Measurements from ENCODE around the gene MPND. TPM values are rescaled to one million over a fixed set of nuclear protein-coding genes. Genes with fewer than 3 reads are reported as not detected.

MPND gene
- total and polyA plus RNA-seq, 2 of the 13 experiments (the other 11 are each of a cell fraction or from before 2014, with no cell fraction given), result 10.8 to 15.8 TPM

DNA sequence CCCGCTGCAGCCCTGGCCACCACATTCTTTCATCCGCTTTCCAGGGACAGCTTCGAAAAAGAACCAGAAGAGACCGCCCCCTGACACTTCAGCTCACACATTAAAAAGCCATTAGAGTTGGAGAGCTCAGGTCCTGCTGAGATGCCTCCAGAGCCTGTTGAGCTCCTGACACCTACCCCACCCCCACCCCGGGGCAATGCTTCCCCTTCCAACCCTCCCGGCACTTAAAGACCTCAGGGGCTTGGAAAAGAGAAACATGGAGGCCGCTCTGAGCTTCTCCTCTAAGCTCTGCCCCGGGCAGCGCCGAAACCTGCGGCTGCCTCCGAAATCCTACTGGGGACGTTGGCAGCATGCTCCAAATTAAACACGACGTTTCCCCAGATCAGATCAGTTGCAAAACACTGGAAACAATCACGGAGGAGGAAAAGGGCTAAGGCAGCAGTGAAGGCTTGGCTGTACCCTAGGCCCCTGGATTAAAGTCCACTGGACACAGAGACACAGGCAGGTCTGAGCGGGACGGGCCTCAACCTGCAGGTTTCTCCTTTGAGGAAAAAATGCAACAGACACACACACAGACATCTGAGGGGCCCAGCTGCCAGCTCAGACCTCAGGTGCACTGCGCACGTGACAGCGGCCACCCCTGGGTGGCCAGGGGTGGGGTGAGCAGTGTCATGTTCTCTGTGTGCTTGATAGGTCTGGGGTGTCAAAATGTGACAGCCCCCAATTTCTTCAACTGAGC is 47.4 kb downstream of the MPND start (continued):
- TF ChIP-seq AKAP8 (CRISPR knock-in tag; IDR thresholded peaks at IDR 0.05), result peak; percentile 68
- peak; percentile 71; the same call in 1 of the 2 replicates for TF ChIP-seq NFKBIZ (CRISPR knock-in tag; IDR thresholded peaks at IDR 0.05)
- TF ChIP-seq, protein P1, sequence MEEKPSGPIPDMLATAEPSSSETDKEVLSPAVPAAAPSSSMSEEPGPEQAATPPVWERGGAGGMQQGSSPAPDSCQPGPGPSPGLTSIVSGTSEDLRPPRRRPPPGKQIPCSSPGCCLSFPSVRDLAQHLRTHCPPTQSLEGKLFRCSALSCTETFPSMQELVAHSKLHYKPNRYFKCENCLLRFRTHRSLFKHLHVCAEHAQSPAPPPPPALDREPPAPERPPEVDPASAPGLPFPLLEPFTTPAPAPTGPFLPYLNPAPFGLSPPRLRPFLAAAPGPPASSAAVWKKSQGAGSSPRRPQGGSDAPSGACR (CRISPR knock-in tag; IDR thresholded peaks at IDR 0.05), result 0 out of 2 replicates have a peak, but pooled peaks have one; percentile 33
- peak; percentile 91; the same call in 1 of the 2 replicates for TF ChIP-seq ZNF350 (CRISPR knock-in tag; IDR thresholded peaks at IDR 0.05; ENCODE audit: borderline replicate concordance, low read depth)
- no peak for TF ChIP-seq ZNF549 (CRISPR knock-in tag; IDR thresholded peaks at IDR 0.05)
- no peak for TF ChIP-seq ZFP1 (CRISPR knock-in tag; IDR thresholded peaks at IDR 0.05)
- no peak; the same call in 1 of the 2 replicates for TF ChIP-seq ZSCAN12 (CRISPR knock-in tag; IDR thresholded peaks at IDR 0.05)
- TF ChIP-seq, protein P2, sequence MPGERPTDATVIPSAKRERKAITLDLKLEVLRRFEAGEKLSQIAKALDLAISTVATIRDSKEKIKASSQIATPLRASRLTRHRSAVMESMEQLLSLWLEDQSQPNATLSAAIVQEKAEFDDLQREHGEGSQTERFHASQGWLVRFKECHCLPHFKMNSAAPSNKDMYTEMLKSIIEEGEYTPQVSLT (CRISPR knock-in tag; IDR thresholded peaks at IDR 0.05; ENCODE audit: borderline replicate concordance, low read depth), result no peak

DNA sequence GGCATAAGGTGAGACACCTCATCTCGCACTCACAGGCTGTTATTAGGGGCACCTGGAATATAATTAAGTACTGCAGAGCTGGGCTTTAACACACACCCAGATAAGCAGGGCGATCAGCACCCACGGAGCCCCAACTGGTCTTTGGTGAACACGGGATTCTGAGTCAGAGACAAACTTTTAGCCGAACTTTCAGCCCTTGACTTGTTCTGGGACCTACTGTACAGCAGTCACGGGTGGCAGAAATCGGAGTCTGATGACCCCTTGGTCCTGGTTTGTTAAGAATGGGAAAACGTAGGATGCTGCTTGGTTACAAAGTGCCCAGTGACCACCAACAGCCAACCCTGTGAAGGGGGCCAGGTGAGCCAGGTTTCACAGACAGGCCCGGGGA is 47.9 kb downstream of the MPND start:
- in situ Hi-C loops (cut with HindIII; ENCODE audit: extremely low pct_ligation_motif_present, low pct_unique_long_range_greater_than_20kb) (no loop called here), intact Hi-C loops (cut with micrococcal nuclease; ENCODE audit: unreplicated experiment) (no loop called here)
- peaks cover 10 to 25% of the 10 kb centered on the region in 2 experiments for H3K36me3 ChIP-seq (replicated peaks in 1 of 2; ENCODE audit: control insufficient read depth in 1 of 2, insufficient read depth in 2 of 2, low read length in 2 of 2)
- BruUV-seq (replicated peaks), result TSS peak; percentile 72
- WGBS (ENCODE audit: low lambda C conversion rate), result 9% methylated on average over 6 of the region's 9 CpGs
- peak overlapping the region; percentile 17 to 60 (median 34); a peak in 5 of 6 replicates for H3K4me3 ChIP-seq (replicated peaks in 1 of 3; ENCODE audit: insufficient read depth in 1 of 3, low read depth in 2 of 3, low read length in 3 of 3)
- ChIA-PET POLR2A (interaction anchor here (0.9 to 3.2 kb wide), 13 partner anchors 8 to 123 kb away, joined by 3 to 64 read pairs (median 5); partner anchors contain the start of genes CHAF1A, MPND and SH3GL1), CTCF (ENCODE audit: low intra/inter-chr PET ratio, low total read pairs) (interaction anchor here (0.9 kb wide), 1 partner anchor 10 kb away, joined by 6 read pairs; the partner anchor contains the start of gene SH3GL1)
- DNase-seq (ENCODE audit: low spot score) (no peak), ATAC-seq (no peak; the same call in 2 of the 3 replicates), FAIRE-seq (no peak)
- no peaks in the 10 kb centered on the region for H3K9me3 ChIP-seq (ENCODE audit: low read length)
- H4K20me1 ChIP-seq (ENCODE audit: insufficient read depth, low read length), result peaks cover 10% of the 10 kb centered on the region; the same call in 1 of the 2 replicates
- no peaks in the 10 kb centered on the region for H3K27me3 ChIP-seq (ENCODE audit: control insufficient read depth in 1 of 2, insufficient read depth in 2 of 2, low read length in 2 of 2)
- H2AFZ ChIP-seq (ENCODE audit: low read length), result no peak overlapping the region
- peak overlapping the region; percentile 87 for H3K4me2 ChIP-seq (ENCODE audit: low read depth, low read length)
- H3K9ac ChIP-seq (ENCODE audit: insufficient read depth, low read depth, low read length), result peak overlapping the region; percentile 76
- H3K79me2 ChIP-seq (ENCODE audit: insufficient read depth, low read length), result peaks cover 83% of the 10 kb centered on the region
- peaks cover 80% of the 10 kb centered on the region for H3K4me1 ChIP-seq (ENCODE audit: insufficient read depth, low read length)
- H3K27ac ChIP-seq (ENCODE audit: extremely low read length, insufficient read depth, low read length), result peak overlapping the region; percentile 95
- TF ChIP-seq NONO (IDR thresholded peaks at IDR 0.05) (no peak), NONO (CRISPR knock-in tag; conservative IDR thresholded peaks at IDR 0.05) (no peak), ZNF441 (CRISPR knock-in tag; IDR thresholded peaks at IDR 0.05; ENCODE audit: borderline replicate concordance) (no peak), MXD4 (CRISPR knock-in tag; IDR thresholded peaks at IDR 0.05) (no peak), FOXC1 (CRISPR knock-in tag; IDR thresholded peaks at IDR 0.05; ENCODE audit: borderline replicate concordance) (no peak), ERF (CRISPR knock-in tag; IDR thresholded peaks at IDR 0.05) (no peak), ZFP36L1 (CRISPR knock-in tag; IDR thresholded peaks at IDR 0.05) (no peak), PHF20 (CRISPR knock-in tag; IDR thresholded peaks at IDR 0.05) (peak; percentile 9; the same call in 1 of the 2 replicates)
- TF ChIP-seq, protein P3, sequence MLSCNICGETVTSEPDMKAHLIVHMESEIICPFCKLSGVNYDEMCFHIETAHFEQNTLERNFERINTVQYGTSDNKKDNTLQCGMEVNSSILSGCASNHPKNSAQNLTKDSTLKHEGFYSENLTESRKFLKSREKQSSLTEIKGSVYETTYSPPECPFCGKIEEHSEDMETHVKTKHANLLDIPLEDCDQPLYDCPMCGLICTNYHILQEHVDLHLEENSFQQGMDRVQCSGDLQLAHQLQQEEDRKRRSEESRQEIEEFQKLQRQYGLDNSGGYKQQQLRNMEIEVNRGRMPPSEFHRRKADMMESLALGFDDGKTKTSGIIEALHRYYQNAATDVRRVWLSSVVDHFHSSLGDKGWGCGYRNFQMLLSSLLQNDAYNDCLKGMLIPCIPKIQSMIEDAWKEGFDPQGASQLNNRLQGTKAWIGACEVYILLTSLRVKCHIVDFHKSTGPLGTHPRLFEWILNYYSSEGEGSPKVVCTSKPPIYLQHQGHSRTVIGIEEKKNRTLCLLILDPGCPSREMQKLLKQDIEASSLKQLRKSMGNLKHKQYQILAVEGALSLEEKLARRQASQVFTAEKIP (CRISPR knock-in tag; IDR thresholded peaks at IDR 0.05; ENCODE audit: borderline replicate concordance), result no peak
- TF ChIP-seq, protein P4, sequence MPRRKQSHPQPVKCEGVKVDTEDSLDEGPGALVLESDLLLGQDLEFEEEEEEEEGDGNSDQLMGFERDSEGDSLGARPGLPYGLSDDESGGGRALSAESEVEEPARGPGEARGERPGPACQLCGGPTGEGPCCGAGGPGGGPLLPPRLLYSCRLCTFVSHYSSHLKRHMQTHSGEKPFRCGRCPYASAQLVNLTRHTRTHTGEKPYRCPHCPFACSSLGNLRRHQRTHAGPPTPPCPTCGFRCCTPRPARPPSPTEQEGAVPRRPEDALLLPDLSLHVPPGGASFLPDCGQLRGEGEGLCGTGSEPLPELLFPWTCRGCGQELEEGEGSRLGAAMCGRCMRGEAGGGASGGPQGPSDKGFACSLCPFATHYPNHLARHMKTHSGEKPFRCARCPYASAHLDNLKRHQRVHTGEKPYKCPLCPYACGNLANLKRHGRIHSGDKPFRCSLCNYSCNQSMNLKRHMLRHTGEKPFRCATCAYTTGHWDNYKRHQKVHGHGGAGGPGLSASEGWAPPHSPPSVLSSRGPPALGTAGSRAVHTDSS (CRISPR knock-in tag; conservative IDR thresholded peaks at IDR 0.05), result no peak

Data from HepG2 (cell line).